HG03045 (cell line): ENCODE results near the gene CCDC43.
"Not testable (repeated sequence)": the region's sequence is repeated elsewhere in the genome, so short reads cannot be mapped to it uniquely, and the experiment has no call there.

Source experiments
- ATAC-seq: cut with Tn5 transposase; IDR thresholded peaks from one replicate; pipeline ENCODE4 v1.9.1; 2021; ENCODE audit warnings: mild to moderate bottlenecking, moderate library complexity; ENCODE audit not compliant: unreplicated experiment

CCDC43 gene

GRCh38 chr17:44672479-44673093 lies 17.0 kb downstream of the CCDC43 start:
- no peak for ATAC-seq

GRCh38 chr17:44666006-44666405 lies 23.6 kb downstream of the CCDC43 start:
- no peak for ATAC-seq

GRCh38 chr17:44664867-44665266 lies 24.7 kb downstream of the CCDC43 start:
- no peak for ATAC-seq

GRCh38 chr17:44663095-44663494 lies 26.5 kb downstream of the CCDC43 start:
- no peak for ATAC-seq

- no peak for ATAC-seq
Observed at GRCh38 chr17:44661835-44662234, 27.7 kb downstream of the CCDC43 start.

- ATAC-seq, result no peak
Observed at GRCh38 chr17:44655983-44656710, 33.4 kb downstream of the CCDC43 start, which contains the start of gene MEIOC. Gene MEIOC, plus strand, starts transcription at chr17:44656468. Its CDS starts 146 bp downstream, at chr17:44656614.

- ATAC-seq, result no peak
Observed at GRCh38 chr17:44653954-44654353, 35.6 kb downstream of the CCDC43 start.

- no peak for ATAC-seq
Observed at GRCh38 chr17:44653384-44653783, 36.2 kb downstream of the CCDC43 start.

- no peak for ATAC-seq
Observed at GRCh38 chr17:44652727-44653126, 36.8 kb downstream of the CCDC43 start.

- no peak for ATAC-seq
Observed at GRCh38 chr17:44651228-44651627, 38.3 kb downstream of the CCDC43 start.

- ATAC-seq, result no peak
Observed at GRCh38 chr17:44648963-44649362, 40.6 kb downstream of the CCDC43 start.

GRCh38 chr17:44647736-44648135 lies 41.8 kb downstream of the CCDC43 start:
- no peak for ATAC-seq

- no peak for ATAC-seq
Observed at GRCh38 chr17:44646280-44646679, 43.3 kb downstream of the CCDC43 start.

- no peak for ATAC-seq
Observed at GRCh38 chr17:44645341-44645740, 44.2 kb downstream of the CCDC43 start.

- no peak for ATAC-seq
Observed at GRCh38 chr17:44642834-44643233, 46.7 kb downstream of the CCDC43 start.

GRCh38 chr17:44637066-44637465 lies 52.5 kb downstream of the CCDC43 start:
- ATAC-seq, result no peak

- ATAC-seq, result no peak
Observed at GRCh38 chr17:44636562-44636961, 53.0 kb downstream of the CCDC43 start.

GRCh38 chr17:44634401-44634800 lies 55.2 kb downstream of the CCDC43 start:
- not testable (repeated sequence) for ATAC-seq

GRCh38 chr17:44633998-44634397 lies 55.6 kb downstream of the CCDC43 start:
- no peak for ATAC-seq

GRCh38 chr17:44630703-44631102 lies 58.9 kb downstream of the CCDC43 start:
- ATAC-seq, result no peak

GRCh38 chr17:44629314-44629713 lies 60.3 kb downstream of the CCDC43 start:
- ATAC-seq, result no peak
